Measurements from ENCODE around the gene HRCT1. TPM values are rescaled to one million over a fixed set of nuclear protein-coding genes. Genes with fewer than 3 reads are reported as not detected.

HRCT1 gene
- total and polyA plus RNA-seq, 2 of the 4 experiments (the other 2 are of a cell fraction), result 1.1 to 3.9 TPM

DNA sequence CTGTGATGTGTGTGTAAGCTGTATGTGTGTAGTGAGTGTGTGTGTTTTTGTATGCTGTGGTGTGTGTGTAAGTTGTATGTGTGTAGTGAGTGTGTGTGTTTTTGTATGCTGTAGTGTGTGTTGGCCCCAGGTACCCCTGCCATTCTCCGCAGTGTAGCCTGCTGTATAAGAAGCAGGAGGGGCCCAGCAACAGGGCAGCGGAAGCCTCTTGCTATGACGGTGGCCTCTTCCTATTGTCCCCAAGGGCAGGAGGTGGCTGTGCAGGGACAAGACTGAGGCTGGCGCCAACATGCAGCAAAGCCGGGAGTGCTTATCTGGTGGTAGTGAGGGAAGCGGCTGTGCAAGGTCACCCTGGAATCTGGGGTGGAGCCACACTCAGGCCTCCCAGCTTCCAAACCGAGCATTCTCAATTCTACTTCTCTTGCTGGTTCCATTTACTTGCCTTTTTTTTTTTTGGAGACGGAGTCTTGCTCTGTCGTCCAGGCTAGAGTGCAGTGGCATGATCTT lies 8.4 kb downstream of the HRCT1 start:
- no TSS peak for BruUV-seq (replicated peaks)
- no peaks in the 10 kb centered on the region for H3K9me3 ChIP-seq (ENCODE audit: control insufficient read depth, insufficient read depth, low read length)
- H3K27ac ChIP-seq (ENCODE audit: insufficient read depth, low read length), result no peak overlapping the region; the same call in 1 of the 2 replicates
- H3K4ac ChIP-seq (ENCODE audit: low read depth, low read length), result peak overlapping the region; percentile 71
- in situ Hi-C loops (cut with MboI; ENCODE audit: low sequenced_read_pairs) (no loop called here), dilution Hi-C loops (cut with HindIII; ENCODE audit: low sequenced_read_pairs, unreplicated experiment) (no loop called here), intact Hi-C loops (cut with micrococcal nuclease) (no loop called here)
- peak overlapping the region; percentile 76 for H2BK120ac ChIP-seq (ENCODE audit: low read depth, low read length)
- H2BK15ac ChIP-seq (ENCODE audit: low read depth, low read length), result peak overlapping the region; percentile 13; the same call in 2 of the 3 replicates
- H2BK5ac ChIP-seq (ENCODE audit: low read depth, low read length, poor library complexity, severe bottlenecking), result peak overlapping the region; percentile 59
- ATAC-seq (ENCODE audit: low read depth) (peak; percentile 64), DNase-seq (peak; percentile 47)
- no peaks in the 10 kb centered on the region for H3K27me3 ChIP-seq (ENCODE audit: control insufficient read depth, insufficient read depth, low read length)
- H2AK9ac ChIP-seq (replicated peaks; ENCODE audit: low read depth, low read length, poor library complexity), result peak overlapping the region; percentile 87
- ChIA-PET CTCF (no interaction called here), POLR2A (ENCODE audit: unreplicated experiment) (interaction anchor here (0.6 kb wide), 1 partner anchor 12 kb away, joined by 3 read pairs; no protein-coding TSS in a partner anchor)
- H3K14ac ChIP-seq (replicated peaks; ENCODE audit: low read depth, low read length), result peak overlapping the region; percentile 92
- H3K23ac ChIP-seq (ENCODE audit: low read depth, low read length), result no peak overlapping the region
- H3K18ac ChIP-seq (ENCODE audit: low read depth, low read length), result no peak overlapping the region
- TF ChIP-seq NFE2L2 (IDR thresholded peaks at IDR 0.05; ENCODE audit: low read depth, low read length) (no peak), RAD21 (IDR thresholded peaks at IDR 0.05; ENCODE audit: low read length) (no peak), MAFK (IDR thresholded peaks at IDR 0.05; ENCODE audit: low read depth, low read length) (no peak), POLR2A (IDR thresholded peaks at IDR 0.05; ENCODE audit: low read depth, low read length) (no peak), SMC3 (IDR thresholded peaks at IDR 0.05; ENCODE audit: low read depth, low read length) (no peak), USF2 (IDR thresholded peaks at IDR 0.05; ENCODE audit: low read depth, low read length) (no peak), MXI1 (IDR thresholded peaks at IDR 0.05; ENCODE audit: borderline replicate concordance, low read depth, low read length) (no peak), CTCF (conservative IDR thresholded peaks at IDR 0.05; ENCODE audit: low read depth, low read length) (no peak), RCOR1 (IDR thresholded peaks at IDR 0.05; ENCODE audit: insufficient replicate concordance, low read length) (no peak), BHLHE40 (IDR thresholded peaks at IDR 0.05; ENCODE audit: low read depth, low read length) (no peak), CHD1 (IDR thresholded peaks at IDR 0.05; ENCODE audit: low read depth, low read length) (no peak), CEBPB (IDR thresholded peaks at IDR 0.05; ENCODE audit: low read depth, low read length) (no peak)
- H3K79me1 ChIP-seq (ENCODE audit: low read depth in 1 of 2, low read length in 2 of 2), result peaks cover 0 to 14% of the 10 kb centered on the region in 2 experiments; a peak in 2 of 4 replicates
- H2AFZ ChIP-seq (replicated peaks; ENCODE audit: low read length, poor library complexity), result peak overlapping the region; percentile 92
- H3K4me2 ChIP-seq (ENCODE audit: low read depth, low read length), result no peak overlapping the region
- H3K4me1 ChIP-seq (ENCODE audit: control insufficient read depth, insufficient read depth, low read length), result peaks cover 6% of the 10 kb centered on the region
- no peaks in the 10 kb centered on the region for H3K36me3 ChIP-seq (ENCODE audit: control insufficient read depth, insufficient read depth, low read length)
- no peak overlapping the region for H3K9ac ChIP-seq (ENCODE audit: low read depth, low read length)
- peak overlapping the region; percentile 0; the same call in 1 of the 2 replicates for H4K91ac ChIP-seq (ENCODE audit: insufficient read depth, low read depth, low read length)
- H3K56ac ChIP-seq (ENCODE audit: extremely low read depth, insufficient read depth, low read length), result no peak overlapping the region
- H2AK5ac ChIP-seq (ENCODE audit: low read depth, low read length), result peak overlapping the region; percentile 25
- 51% methylated on average over 6 of the region's 9 CpGs; no CpG with 5 or more reads in 1 of the 2 experiments for WGBS, 2 experiments (ENCODE audit: extremely low coverage in 2 of 2, insufficient read length in 1 of 2)
- H4K8ac ChIP-seq (ENCODE audit: low read depth in 2 of 2, low read length in 2 of 2), result peak overlapping the region in 1 of 2 experiments; percentile 65; a peak in 2 of 4 replicates
- no peak overlapping the region for H3K4me3 ChIP-seq (ENCODE audit: insufficient read depth, low read depth, low read length)
- H4K20me1 ChIP-seq (ENCODE audit: insufficient read depth, low read length), result no peaks in the 10 kb centered on the region
- peaks cover 3% of the 10 kb centered on the region; the same call in 1 of the 2 replicates for H3K9me1 ChIP-seq (ENCODE audit: insufficient read depth, low read length)
- peak overlapping the region; percentile 91 for H2BK20ac ChIP-seq (ENCODE audit: low read depth, low read length)
- no peak overlapping the region for H4K5ac ChIP-seq (ENCODE audit: low read depth, low read length)

Data from IMR-90 (cell line).